GM19328 (cell line): Measurements from ENCODE around the gene SPARC.

Experiments
- ATAC-seq: cut with Tn5 transposase; IDR thresholded peaks from one replicate; pipeline ENCODE4 v1.9.1; 2021; ENCODE audit warnings: mild to moderate bottlenecking, moderate library complexity; ENCODE audit not compliant: unreplicated experiment

The SPARC gene

GRCh38 chr5:151661968-151662732 lies 24.6 kb downstream of the SPARC start:
- peak; percentile 50 for ATAC-seq

DNA sequence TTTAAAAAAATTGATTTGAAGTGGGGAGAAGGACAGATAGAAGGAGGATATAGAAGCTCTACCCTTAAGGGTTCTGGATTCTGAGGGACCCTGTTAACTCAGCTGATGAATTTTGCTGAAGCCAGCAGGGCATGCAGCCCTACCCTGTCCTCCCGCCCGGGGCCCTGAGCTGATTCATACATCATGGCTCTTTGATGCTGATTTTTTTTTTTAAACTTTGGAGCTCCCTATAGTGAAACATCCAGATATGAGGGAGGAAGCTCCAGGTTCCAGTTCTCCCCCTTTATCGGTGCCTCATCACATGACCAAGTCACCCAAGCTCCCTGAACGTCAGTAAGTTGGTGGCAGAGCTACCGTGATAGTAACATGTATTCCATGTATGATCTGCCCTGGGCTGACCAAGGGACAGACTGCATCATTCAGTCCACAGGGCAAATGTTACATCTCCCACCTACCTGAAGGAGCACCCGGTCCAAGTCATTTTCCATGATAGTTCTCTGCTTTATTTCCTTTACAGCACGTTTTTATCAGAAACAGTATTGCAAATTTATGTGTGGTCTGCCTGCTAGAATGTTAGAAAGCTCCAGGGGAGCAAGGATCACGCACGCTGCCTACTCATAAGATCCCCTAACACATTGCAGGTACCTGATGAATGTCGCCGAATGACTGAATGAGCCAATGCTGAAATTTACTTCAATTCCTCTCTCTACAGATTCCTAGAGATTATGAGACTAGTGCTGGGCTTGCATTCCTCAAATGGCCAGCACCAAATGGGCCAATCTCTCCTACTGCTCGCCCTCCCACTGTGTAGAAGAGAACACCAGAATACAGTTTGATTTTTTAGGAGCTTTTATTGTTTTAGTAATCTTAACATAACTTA lies 25.9 kb downstream of the SPARC start:
- ATAC-seq = no peak

DNA sequence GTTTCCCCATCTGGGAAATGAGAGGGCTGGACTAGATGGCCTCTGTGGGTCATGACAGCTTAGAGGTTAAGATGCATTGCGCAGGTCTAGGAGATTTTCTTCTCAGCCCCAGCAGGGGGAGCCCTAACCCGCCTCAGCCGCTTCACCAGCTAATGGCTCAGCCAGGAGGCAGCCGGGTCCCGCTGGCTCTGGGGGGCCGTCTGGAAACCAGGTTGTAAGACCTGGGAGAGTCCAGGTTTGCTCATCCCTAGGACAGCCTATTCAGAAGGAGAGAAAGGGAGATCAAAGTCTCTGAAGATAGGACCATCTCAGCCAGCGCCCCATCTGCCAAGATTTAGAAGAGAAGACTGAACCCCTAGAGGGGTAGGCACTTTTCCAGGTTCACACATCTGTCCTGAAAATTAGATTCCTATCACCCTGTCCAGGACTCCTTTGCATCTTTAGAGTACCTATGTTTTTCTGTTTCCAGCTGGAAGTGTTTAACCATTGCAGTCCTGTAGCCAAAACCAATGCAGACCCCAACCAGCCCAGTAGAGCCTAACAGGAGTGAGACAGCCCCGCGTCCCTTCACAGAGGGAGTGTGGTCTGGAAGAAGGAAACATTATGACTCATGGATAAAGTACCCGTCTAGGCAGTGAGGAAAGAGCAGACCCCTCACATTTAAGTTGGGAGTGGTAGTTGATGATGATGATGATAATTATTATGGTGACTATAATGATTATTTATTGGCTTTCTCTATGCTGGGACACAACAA lies 27.5 kb downstream of the SPARC start:
- ATAC-seq = peak; percentile 46

DNA sequence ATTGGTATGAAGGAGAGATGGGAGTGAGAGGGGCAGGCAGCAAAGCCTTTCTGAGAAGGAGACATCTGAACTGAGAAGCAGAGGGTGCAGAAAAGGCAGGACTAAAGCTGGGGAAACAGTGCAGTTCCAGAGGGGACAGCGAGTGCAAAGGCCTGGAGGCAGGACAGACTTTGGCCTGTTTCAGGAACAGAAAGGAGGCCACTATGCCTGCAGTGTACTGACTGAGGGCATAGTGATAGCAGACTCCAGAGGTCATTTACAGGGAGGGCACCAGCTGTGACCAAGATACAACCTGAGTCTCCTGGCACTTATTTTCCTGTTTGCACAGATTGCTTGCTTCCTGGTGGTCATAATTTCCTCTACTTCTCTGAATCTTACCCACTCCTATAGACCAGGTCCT lies 29.6 kb downstream of the SPARC start:
- no peak for ATAC-seq

- no peak for ATAC-seq
These were observed 30.4 kb downstream of the SPARC start for GRCh38 chr5:151656311-151656710.

DNA sequence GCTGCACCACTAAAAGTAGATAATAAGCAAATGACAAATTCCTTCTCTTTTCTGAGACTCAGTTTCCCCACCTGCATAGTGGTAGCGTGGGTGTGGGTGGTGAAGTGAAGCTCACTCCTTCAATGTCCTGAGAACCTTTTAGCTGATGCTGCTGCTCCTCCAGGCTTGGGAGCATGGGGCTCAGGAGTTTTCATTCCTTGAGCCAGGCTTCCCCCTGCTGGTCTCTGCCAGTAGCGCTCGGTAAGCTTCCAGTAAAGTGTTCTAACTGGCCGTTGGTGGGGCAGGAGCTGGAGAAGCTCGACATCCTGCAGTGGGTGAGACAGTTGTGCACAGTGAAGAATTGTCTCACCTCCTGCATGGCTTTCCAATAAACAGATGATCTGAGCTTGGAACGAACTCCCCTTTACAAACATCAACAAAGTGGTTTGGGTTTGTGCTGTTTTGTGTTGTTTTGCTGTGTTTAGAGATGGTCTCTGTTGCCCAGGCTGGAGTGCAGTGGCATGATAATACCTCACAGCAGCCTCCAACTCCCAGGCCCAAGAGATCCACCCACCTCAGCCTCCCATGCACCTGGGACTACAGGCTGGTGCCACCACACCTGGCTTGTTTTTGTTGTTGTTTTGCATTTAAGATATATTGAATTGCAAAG lies 34.6 kb downstream of the SPARC start:
- peak; percentile 97 for ATAC-seq

DNA sequence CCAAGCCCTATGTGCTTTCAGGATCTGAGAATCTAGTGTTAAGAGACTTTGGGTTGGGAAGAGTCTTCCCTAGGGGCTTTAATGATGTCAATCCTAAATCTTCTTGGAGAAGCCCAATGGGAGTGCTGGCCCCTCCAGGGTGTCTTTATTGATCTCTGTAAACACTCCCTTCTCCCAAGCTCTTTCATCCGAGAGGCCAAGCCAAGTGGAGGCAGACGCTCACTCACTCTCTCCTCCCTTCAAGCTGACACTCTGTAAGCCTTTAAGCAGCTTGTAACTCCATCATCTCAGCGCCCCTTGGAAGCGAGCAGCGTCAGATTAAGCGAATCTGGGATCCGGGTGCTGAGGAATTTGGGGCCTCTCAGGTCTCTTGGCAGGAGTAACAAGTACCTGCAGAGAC lies 37.7 kb downstream of the SPARC start:
- no peak for ATAC-seq

DNA sequence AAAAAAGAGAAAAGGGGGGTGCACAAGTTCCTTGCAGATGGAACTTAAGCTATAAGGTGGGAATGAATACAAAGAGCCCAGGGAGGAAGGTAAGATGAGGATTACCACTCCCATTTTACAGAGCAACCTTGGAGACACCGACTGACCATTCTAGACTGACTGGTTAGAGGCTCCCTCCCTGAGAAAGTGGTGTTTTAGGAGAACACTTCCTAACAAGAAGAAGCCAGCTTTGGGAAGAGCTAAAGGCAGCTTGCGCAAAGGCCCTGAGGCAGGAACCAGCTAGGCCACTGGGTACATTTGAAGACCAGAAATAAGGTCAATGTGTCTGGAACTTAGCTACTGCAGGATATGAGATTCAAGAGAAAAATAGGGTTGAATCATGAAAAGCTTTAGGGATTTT lies 38.6 kb downstream of the SPARC start:
- no peak for ATAC-seq

DNA sequence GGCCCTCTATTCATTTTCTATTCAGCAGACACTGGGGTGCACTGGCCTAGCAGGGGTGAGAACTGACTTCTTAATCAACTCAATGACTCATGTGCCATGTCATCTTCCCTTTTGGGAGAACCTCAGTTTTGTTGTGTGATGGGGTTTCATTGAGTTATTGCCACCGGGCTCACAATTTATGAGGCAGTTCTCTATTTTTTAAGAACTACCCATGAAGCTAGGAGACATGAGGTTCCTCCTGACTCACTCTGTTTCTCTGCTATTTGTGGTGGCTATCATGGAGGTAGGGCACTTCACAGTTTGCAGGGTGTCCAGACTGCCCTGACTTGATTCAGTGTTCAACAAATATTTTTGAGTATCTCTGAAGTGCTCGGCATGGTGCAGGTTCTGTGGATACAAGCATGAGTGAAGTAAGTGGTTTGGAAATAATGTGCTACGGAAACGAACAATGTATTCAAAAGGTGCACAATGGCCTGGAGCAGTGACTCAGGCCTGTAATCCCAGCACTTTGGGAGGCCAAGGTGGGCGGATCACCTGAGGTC lies 39.3 kb downstream of the SPARC start:
- ATAC-seq = no peak

DNA sequence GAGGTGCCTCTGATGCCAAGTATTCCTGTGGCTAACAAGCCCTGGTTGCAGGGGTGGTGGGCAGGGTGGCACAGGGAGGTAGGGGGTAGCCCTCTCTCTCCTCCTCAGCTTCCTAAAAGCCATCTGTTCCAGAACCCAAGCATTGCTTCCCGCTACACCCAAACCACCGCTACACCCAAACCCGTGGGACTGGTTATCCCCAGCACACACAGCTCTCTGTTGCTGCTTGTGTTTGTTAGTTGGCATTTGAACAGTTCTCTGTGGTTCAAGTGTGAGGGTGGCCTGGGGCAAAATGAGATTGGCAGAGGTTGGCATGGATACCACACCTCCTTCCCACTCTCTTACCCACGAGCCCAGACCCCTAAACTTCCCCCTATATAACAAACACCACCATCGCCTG lies 40.4 kb downstream of the SPARC start:
- ATAC-seq = no peak

DNA sequence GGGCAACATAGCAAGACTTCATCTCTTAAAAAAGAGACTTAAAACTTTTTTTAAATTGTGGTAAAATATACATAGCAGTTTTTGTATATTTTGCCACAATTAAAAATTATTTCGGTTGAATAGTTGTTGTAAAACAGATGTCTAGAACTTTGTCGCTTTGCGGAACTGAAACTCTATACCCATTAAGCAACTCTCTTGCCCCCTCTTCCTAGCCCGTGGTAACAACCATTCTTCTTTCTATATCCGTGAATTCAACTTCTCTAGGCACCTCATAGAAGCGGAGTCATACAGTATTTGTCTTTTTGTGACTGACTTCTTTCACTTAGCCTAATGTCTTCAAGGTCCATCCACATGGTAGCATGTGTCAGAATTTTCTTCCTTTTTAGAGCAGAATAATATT lies 43.3 kb downstream of the SPARC start:
- ATAC-seq = no peak

DNA sequence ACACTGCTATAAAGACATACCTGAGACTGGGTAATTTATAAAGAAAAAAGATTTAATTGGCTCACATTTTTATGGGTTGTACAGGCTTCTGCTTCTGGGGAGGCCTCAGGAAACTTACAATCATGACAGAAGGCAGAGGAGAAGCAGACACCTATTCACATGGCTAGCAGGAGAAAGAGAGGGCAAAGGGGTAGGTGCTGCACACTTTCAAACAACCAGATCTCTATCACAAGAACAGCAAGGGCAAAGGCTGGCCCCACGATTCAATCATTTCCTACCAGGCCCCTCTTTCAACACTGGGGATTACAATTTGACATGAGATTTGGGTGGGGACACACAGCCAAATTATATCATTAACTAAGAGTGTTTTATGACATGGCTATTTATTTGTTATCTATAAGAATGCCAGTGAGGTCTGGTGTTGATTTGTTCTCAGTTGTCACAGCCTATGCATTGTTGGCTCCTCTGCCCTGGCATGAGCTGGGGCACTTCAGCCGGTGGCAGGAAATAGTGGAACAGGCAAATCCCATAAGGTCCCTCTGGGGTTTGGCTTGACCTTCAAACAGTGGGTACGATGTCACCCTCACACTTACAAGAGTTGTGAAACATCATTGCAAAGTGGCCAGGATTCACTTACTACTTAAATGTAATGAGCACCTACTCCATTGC lies 44.1 kb downstream of the SPARC start:
- ATAC-seq = no peak

GRCh38 chr5:151638619-151639018 lies 48.1 kb downstream of the SPARC start:
- no peak for ATAC-seq

- no peak for ATAC-seq
These were observed 49.0 kb downstream of the SPARC start for GRCh38 chr5:151637676-151638075.

DNA sequence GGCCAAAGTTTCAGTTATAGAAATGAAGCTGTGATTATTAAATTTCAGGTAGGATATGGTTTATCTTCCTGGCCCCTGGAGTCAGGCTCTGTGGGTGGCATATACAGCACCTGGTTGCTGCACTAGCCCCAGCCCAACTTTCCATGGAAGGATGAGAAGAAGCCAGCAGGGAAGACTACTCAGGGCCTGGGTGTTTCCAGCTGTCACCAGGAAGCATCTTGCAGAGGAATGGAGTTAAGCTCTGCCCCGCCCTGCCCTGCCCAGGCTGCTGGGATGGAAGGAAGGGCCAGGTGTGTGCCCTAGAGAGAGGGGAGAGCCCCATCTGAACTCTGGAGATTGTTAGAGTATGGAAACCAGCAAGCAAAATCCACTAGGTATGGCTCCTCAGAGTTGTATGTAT lies 52.8 kb downstream of the SPARC start:
- ATAC-seq = no peak

DNA sequence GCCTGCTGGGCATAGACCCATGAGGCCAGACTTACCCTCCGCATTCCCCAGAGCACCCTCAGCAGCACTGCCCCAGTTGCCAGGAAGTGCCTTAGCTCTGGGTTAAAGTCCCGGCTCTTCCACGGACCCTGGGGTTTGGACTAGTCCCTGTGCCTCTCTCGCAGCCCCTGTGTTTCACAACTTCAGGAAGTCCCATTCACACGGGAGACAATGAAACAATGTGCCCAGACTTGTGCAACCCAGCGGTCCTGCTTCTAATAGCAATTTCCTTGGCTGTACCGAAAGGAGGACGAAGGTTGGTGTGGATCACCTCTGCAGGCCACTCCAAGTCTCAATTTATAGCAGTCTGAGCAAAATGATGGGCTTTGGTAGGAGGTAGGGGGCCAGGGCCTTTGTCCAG lies 53.8 kb downstream of the SPARC start:
- no peak for ATAC-seq

DNA sequence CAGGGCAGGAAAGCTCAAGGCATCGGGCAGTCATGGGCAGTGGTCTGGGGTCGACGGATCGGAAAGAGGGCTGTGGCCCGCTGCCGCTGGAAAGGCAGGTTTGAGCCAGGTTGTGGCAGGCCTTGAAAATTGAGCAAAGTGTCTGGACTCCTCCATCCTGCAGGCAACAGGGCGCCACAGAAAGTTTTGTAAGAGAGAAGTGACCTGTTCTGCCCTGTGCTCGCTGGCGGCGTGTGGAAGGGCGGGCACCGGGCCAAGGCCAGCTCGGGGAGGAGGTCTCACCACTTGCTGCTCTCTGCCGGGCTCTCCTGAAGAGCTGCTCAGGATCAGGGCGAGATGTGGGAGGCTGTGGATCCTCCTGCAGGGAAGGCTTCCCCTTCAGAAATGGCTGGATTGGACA lies 54.2 kb downstream of the SPARC start:
- no peak for ATAC-seq

DNA sequence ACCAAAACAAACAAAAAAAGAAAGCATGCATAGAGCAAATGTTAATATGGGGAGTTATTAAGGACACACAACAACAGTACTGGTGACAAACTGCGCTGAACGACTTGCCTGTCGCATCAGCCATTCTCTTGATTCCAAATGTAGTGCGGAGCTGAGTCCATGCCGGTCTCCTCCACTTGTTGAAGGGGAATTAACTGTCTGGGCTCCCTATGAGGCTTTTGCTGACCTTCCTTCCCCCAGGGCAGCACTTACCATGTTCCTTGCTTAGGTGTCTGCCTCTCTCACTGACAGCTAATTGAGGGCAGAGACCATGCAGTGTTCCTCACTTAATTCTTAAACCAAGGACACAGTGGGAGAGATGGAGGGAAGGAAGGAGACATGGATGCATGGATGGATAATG lies 54.8 kb downstream of the SPARC start:
- ATAC-seq = no peak

DNA sequence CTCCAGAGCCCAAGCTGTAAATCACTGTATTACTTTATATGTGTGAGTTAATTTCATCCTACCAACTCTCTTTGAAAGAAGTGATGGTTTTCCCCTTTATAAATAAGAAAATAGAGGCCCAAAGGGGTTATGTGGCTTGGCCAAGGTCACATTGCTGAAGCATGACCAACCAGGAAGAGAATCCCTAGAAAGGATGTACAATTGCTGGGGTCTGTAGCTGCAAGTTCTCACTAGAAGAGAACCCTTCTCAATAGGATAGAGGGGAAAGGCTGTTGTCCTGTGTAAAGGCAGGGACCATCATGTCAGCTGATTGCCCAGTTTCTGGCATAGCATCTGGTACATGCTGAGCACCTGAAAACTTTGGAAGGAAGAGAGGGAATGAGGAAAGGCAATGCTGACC lies 56.6 kb downstream of the SPARC start:
- no peak for ATAC-seq

- ATAC-seq = no peak
These were observed 58.4 kb downstream of the SPARC start for GRCh38 chr5:151628112-151628823.
